GM12878 (cell line): Measurements from ENCODE around the gene QSOX2. TPM values are rescaled to one million over a fixed set of nuclear protein-coding genes. Genes with fewer than 3 reads are reported as not detected.
A peak's percentile ranks its signal among the peaks of the same experiment; 100 is the strongest.

Experiments
- CBX5 ChIP-seq: sonication (generic); IDR thresholded peaks from 2 replicates; pipeline ENCODE4 v1.6.1; 2016; ENCODE audit warnings: low read depth, moderate library complexity, mild to moderate bottlenecking, inconsistent platforms
- CHD1 ChIP-seq: IDR thresholded peaks from 2 replicates; pipeline ENCODE4 v1.6.1; 2012; ENCODE audit warnings: low read depth, low read length, improper control_type of control experiment
- EED ChIP-seq: sonication (generic); IDR thresholded peaks from 2 replicates; pipeline ENCODE4 v1.6.1; 2016; ENCODE audit warnings: antibody characterized with exemption, low read depth
- ESRRA ChIP-seq: IDR thresholded peaks from 2 replicates; pipeline ENCODE4 v1.6.1; 2012; ENCODE audit warnings: mild to moderate bottlenecking, low read length, improper control_type of control experiment
- MEF2A ChIP-seq: IDR thresholded peaks from 2 replicates; pipeline ENCODE4 v1.6.1; 2011; ENCODE audit warnings: low read depth, mild to moderate bottlenecking, low read length, moderate library complexity; ENCODE audit not compliant: insufficient read depth
- POLR2AphosphoS2 ChIP-seq: IDR thresholded peaks from 2 replicates; pipeline ENCODE4 v1.6.1; 2011; ENCODE audit warnings: low read depth, mild to moderate bottlenecking, low read length, improper control_type of control experiment, moderate library complexity
- SIN3A ChIP-seq: IDR thresholded peaks from 2 replicates; pipeline ENCODE4 v1.6.1; 2012; ENCODE audit warnings: low read depth, low read length, improper control_type of control experiment
- SMAD5 ChIP-seq: IDR thresholded peaks from 2 replicates; pipeline ENCODE4 v1.6.1; 2016; ENCODE audit warnings: antibody characterized with exemption, low read depth
- SMC3 ChIP-seq: IDR thresholded peaks from 2 replicates; pipeline ENCODE4 v1.6.1; 2011; ENCODE audit warnings: low read length, improper control_type of control experiment, borderline replicate concordance
- SRF ChIP-seq, 2 experiments: IDR thresholded peaks; 2 replicates each; pipeline ENCODE4 v1.6.1; 2011; ENCODE audit warnings: low read depth in 2 of 2, low read length in 2 of 2, mild to moderate bottlenecking in 1 of 2, moderate library complexity in 1 of 2
- YY1 ChIP-seq: IDR thresholded peaks from 2 replicates; pipeline ENCODE4 v1.6.1; 2011; ENCODE audit warnings: low read depth, mild to moderate bottlenecking, low read length
- polyA plus RNA-seq, 11 experiments: library from polyadenylated mRNA; depleted of rRNA in 4 of 11; unstranded in 6 of 11; stranded (reverse) in 5 of 11; fragments of >200 nt; fragmentation: Nextera tagmentation in 4 of 11; fragmentation: Illumina TruSeq in 1 of 11; extraction: Ambion mirVana in 4 of 11; extraction: Trizol in 1 of 11; gene quantifications; 1 replicate in 1 of 11; 2 replicates in 10 of 11; pipeline versions ENCODE4 v1.2.1 to v1.2.3, GENCODE V29; 2011 to 2016; ENCODE audit warnings: inconsistent platforms in 2 of 11, missing spikeins in 2 of 11, low read depth in 1 of 11
- total RNA-seq, 4 experiments: library from RNA; depleted of rRNA in 3 of 4; stranded (reverse); fragments of >200 nt in 3 of 4; fragmentation: Illumina TruSeq in 1 of 4; extraction: Trizol in 1 of 4; gene quantifications; 2 replicates each; pipeline versions ENCODE4 v1.2.1 to v1.2.3, GENCODE V29; 2013 to 2021
- TF ChIP-seq, protein P1 (sequence below): fragments of 450-650 bp; IDR thresholded peaks from 2 replicates; pipeline ENCODE4 v1.6.1; 2016; ENCODE audit warnings: mild to moderate bottlenecking, moderate library complexity, borderline replicate concordance
- TF ChIP-seq, protein P2 (sequence below): IDR thresholded peaks from 2 replicates; pipeline ENCODE4 v1.6.1; 2011; ENCODE audit warnings: low read depth, mild to moderate bottlenecking, low read length, moderate library complexity, borderline replicate concordance; ENCODE audit errors: extremely low read depth
- TF ChIP-seq, protein P3 (sequence below): IDR thresholded peaks from 2 replicates; pipeline ENCODE4 v1.6.1; 2011; ENCODE audit warnings: low read depth, low read length, improper control_type of control experiment, borderline replicate concordance
- TF ChIP-seq, protein P4 (sequence below): fragments of 450-650 bp; IDR thresholded peaks from 2 replicates; pipeline ENCODE4 v1.6.1; 2017; ENCODE audit warnings: mild to moderate bottlenecking, moderate library complexity
- TF ChIP-seq, protein P5 (sequence below): IDR thresholded peaks from 2 replicates; pipeline ENCODE4 v1.6.1; 2012; ENCODE audit warnings: low read length, inconsistent platforms

Gene QSOX2
- total and polyA plus RNA-seq, 10 of the 15 experiments (the other 5 are each of a cell fraction or from before 2014, with no cell fraction given): 0.34 to 16.1 (median 8.2) TPM

DNA sequence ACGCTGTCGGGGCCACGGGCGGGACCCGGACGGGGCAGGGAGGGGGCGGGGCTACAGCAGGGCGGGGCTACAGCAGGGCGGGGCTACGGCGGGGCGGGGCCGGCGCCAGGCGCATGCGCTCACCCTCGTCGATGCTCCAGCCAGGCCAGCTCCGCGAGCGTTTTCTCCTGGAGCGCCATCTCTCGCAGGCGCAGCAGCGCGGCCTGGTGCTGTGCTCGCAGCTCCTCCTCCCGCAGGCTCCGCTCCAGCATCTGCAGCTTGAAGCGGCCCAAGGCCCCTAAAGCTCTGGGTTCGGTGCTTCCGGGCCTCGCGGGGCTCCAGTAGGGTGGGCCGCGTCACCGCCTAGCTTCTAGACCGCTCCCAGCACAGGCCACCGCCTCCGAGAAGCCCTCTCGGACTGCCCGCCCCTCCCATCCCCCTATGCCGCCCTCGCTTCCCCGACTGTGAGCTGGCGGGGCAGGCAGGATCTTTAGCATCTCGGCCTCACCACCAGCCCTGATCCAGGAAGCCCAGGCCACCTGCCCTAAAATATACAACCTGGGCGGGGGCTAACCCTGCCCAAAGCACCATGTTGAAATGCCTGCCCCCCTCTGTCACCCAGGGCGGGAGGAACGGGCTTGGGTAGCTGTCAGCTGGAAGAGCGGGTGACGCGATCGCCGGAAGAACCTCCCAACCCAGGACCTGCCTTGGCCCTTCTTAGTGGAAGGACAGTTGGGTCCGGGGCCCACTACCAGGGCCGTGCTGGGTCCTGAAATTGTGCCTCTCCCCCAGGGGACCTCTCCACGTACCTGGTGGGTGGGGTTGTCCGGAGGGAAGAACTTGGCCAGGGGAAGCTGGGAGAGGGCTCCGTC lies 21.9 kb upstream of the QSOX2 start (continued):
- TF ChIP-seq, protein P1, sequence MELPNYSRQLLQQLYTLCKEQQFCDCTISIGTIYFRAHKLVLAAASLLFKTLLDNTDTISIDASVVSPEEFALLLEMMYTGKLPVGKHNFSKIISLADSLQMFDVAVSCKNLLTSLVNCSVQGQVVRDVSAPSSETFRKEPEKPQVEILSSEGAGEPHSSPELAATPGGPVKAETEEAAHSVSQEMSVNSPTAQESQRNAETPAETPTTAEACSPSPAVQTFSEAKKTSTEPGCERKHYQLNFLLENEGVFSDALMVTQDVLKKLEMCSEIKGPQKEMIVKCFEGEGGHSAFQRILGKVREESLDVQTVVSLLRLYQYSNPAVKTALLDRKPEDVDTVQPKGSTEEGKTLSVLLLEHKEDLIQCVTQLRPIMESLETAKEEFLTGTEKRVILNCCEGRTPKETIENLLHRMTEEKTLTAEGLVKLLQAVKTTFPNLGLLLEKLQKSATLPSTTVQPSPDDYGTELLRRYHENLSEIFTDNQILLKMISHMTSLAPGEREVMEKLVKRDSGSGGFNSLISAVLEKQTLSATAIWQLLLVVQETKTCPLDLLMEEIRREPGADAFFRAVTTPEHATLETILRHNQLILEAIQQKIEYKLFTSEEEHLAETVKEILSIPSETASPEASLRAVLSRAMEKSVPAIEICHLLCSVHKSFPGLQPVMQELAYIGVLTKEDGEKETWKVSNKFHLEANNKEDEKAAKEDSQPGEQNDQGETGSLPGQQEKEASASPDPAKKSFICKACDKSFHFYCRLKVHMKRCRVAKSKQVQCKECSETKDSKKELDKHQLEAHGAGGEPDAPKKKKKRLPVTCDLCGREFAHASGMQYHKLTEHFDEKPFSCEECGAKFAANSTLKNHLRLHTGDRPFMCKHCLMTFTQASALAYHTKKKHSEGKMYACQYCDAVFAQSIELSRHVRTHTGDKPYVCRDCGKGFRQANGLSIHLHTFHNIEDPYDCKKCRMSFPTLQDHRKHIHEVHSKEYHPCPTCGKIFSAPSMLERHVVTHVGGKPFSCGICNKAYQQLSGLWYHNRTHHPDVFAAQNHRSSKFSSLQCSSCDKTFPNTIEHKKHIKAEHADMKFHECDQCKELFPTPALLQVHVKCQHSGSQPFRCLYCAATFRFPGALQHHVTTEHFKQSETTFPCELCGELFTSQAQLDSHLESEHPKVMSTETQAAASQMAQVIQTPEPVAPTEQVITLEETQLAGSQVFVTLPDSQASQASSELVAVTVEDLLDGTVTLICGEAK: no peak
- TF ChIP-seq, protein P2, sequence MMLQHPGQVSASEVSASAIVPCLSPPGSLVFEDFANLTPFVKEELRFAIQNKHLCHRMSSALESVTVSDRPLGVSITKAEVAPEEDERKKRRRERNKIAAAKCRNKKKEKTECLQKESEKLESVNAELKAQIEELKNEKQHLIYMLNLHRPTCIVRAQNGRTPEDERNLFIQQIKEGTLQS: no peak
- TF ChIP-seq, protein P3, sequence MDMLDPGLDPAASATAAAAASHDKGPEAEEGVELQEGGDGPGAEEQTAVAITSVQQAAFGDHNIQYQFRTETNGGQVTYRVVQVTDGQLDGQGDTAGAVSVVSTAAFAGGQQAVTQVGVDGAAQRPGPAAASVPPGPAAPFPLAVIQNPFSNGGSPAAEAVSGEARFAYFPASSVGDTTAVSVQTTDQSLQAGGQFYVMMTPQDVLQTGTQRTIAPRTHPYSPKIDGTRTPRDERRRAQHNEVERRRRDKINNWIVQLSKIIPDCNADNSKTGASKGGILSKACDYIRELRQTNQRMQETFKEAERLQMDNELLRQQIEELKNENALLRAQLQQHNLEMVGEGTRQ: no peak
- TF ChIP-seq SMC3 (peak; percentile 18; the same call in 1 of the 2 replicates), CBX5 (no peak), SMAD5 (no peak), EED (no peak), MEF2A (no peak), YY1 (peak; percentile 63), CHD1 (no peak), POLR2AphosphoS2 (no peak), SIN3A (no peak), SRF (IDR thresholded peaks at IDR 0.05; ENCODE audit: low read depth in 2 of 2, low read length in 2 of 2) (no peak), ESRRA (no peak)
- TF ChIP-seq, protein P4, sequence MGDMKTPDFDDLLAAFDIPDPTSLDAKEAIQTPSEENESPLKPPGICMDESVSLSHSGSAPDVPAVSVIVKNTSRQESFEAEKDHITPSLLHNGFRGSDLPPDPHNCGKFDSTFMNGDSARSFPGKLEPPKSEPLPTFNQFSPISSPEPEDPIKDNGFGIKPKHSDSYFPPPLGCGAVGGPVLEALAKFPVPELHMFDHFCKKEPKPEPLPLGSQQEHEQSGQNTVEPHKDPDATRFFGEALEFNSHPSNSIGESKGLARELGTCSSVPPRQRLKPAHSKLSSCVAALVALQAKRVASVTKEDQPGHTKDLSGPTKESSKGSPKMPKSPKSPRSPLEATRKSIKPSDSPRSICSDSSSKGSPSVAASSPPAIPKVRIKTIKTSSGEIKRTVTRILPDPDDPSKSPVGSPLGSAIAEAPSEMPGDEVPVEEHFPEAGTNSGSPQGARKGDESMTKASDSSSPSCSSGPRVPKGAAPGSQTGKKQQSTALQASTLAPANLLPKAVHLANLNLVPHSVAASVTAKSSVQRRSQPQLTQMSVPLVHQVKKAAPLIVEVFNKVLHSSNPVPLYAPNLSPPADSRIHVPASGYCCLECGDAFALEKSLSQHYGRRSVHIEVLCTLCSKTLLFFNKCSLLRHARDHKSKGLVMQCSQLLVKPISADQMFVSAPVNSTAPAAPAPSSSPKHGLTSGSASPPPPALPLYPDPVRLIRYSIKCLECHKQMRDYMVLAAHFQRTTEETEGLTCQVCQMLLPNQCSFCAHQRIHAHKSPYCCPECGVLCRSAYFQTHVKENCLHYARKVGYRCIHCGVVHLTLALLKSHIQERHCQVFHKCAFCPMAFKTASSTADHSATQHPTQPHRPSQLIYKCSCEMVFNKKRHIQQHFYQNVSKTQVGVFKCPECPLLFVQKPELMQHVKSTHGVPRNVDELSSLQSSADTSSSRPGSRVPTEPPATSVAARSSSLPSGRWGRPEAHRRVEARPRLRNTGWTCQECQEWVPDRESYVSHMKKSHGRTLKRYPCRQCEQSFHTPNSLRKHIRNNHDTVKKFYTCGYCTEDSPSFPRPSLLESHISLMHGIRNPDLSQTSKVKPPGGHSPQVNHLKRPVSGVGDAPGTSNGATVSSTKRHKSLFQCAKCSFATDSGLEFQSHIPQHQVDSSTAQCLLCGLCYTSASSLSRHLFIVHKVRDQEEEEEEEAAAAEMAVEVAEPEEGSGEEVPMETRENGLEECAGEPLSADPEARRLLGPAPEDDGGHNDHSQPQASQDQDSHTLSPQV: no peak
- TF ChIP-seq, protein P5, sequence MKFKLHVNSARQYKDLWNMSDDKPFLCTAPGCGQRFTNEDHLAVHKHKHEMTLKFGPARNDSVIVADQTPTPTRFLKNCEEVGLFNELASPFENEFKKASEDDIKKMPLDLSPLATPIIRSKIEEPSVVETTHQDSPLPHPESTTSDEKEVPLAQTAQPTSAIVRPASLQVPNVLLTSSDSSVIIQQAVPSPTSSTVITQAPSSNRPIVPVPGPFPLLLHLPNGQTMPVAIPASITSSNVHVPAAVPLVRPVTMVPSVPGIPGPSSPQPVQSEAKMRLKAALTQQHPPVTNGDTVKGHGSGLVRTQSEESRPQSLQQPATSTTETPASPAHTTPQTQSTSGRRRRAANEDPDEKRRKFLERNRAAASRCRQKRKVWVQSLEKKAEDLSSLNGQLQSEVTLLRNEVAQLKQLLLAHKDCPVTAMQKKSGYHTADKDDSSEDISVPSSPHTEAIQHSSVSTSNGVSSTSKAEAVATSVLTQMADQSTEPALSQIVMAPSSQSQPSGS: no peak
